Endothelial cell of umbilical vein (primary cell): Measurements from ENCODE around the gene FER. TPM values are rescaled to one million over a fixed set of nuclear protein-coding genes. Genes with fewer than 3 reads are reported as not detected.

Experiments
- BruUV-seq: library from RNA; stranded (reverse); fragments of 400-500 nt; replicated peaks from 2 replicates; lab custom pipeline; 2021; lab: Mats Ljungman, UMichigan
- CTCF ChIA-PET: fragments of 300-600, 350-600 bp; sonication (Branson Sonifier 250); formaldehyde crosslinking; loops from one replicate; lab custom pipeline; 2021; ENCODE audit warnings: antibody characterized with exemption, inconsistent platforms; lab: Charles Lee
- POLR2A ChIA-PET: fragments of 300-600, 350-600 bp; sonication (Branson Sonifier 250); formaldehyde crosslinking; loops from one replicate; lab custom pipeline; 2021; ENCODE audit warnings: antibody characterized with exemption, inconsistent platforms; lab: Charles Lee
- DNase-seq: peaks from one replicate; pipeline ENCODE4 v3.0.0-alpha.2; 2011; ENCODE audit warnings: low read depth, low spot score
- FAIRE-seq: peaks from 2 replicates; lab custom pipeline; 2011; peaks lifted over from hg19 to GRCh38; lab: Jason Lieb, UNC
- H2AFZ ChIP-seq: 2 replicates; pipeline ENCODE4 v1.6.0; 2012; ENCODE audit warnings: low read depth, low read length, control low read depth, inconsistent platforms
- H3K27ac ChIP-seq: 2 replicates; pipeline ENCODE4 v1.5.1; 2011; ENCODE audit warnings: low read depth, mild to moderate bottlenecking, control low read depth, low read length, moderate library complexity; ENCODE audit not compliant: insufficient read depth
- H3K27me3 ChIP-seq, 2 experiments: 2 replicates each; pipeline versions ENCODE4 v1.6.0 to v1.6.1; 2011; ENCODE audit warnings: low read length in 2 of 2, mixed read lengths in 1 of 2; ENCODE audit not compliant: control insufficient read depth in 2 of 2, insufficient read depth in 2 of 2
- H3K36me3 ChIP-seq, 2 experiments: 2 replicates in 1 of 2; 3 replicates in 1 of 2; pipeline ENCODE4 v1.5.1; 2011; ENCODE audit warnings: low read length in 2 of 2, mild to moderate bottlenecking in 1 of 2, moderate library complexity in 1 of 2; ENCODE audit not compliant: control insufficient read depth in 2 of 2, insufficient read depth in 2 of 2; ENCODE audit errors: extremely low read depth in 1 of 2
- H3K4me1 ChIP-seq: 3 replicates; pipeline ENCODE4 v1.5.1; 2011; ENCODE audit warnings: mild to moderate bottlenecking, low read length; ENCODE audit not compliant: control insufficient read depth, insufficient read depth; ENCODE audit errors: extremely low read depth
- H3K4me2 ChIP-seq: 2 replicates; pipeline ENCODE4 v1.6.1; 2011; ENCODE audit warnings: low read length, control low read depth, mixed read lengths; ENCODE audit not compliant: insufficient read depth
- H3K4me3 ChIP-seq, 3 experiments: fragments of 200-600 bp in 1 of 3; sonication (generic), shearing (Covaris generic) in 1 of 3; replicated peaks in 1 of 3; 2 replicates each; pipeline ENCODE4 v1.5.1; 2011 to 2016; ENCODE audit warnings: control low read depth in 3 of 3, low read length in 3 of 3, mild to moderate bottlenecking in 2 of 3, inconsistent platforms in 1 of 3, low read depth in 1 of 3, moderate library complexity in 1 of 3; ENCODE audit not compliant: insufficient read depth in 1 of 3
- H3K79me2 ChIP-seq: 2 replicates; pipeline ENCODE4 v1.6.0; 2012; ENCODE audit warnings: low read length, inconsistent platforms; ENCODE audit not compliant: control insufficient read depth, insufficient read depth
- H3K9ac ChIP-seq: replicated peaks from 2 replicates; pipeline ENCODE3; 2011; ENCODE audit warnings: low read length, control low read depth; ENCODE audit not compliant: insufficient read depth; ENCODE audit errors: extremely low read depth
- H3K9me1 ChIP-seq: replicated peaks from 3 replicates; pipeline ENCODE4 v1.6.0; 2011; ENCODE audit warnings: mild to moderate bottlenecking, low read length; ENCODE audit not compliant: control insufficient read depth, insufficient read depth; ENCODE audit errors: extremely low read depth
- H3K9me3 ChIP-seq: replicated peaks from 2 replicates; pipeline ENCODE4 v1.5.1; 2012; ENCODE audit warnings: low read length, inconsistent platforms; ENCODE audit not compliant: control insufficient read depth, insufficient read depth
- H4K20me1 ChIP-seq: replicated peaks from 2 replicates; pipeline ENCODE3; 2011; ENCODE audit warnings: mild to moderate bottlenecking, low read length; ENCODE audit not compliant: control insufficient read depth, insufficient read depth; ENCODE audit errors: extremely low read depth
- CTCF ChIP-seq, 2 donors: IDR thresholded peaks; 1 replicate in 1 of 2; 2 replicates in 1 of 2; pipeline ENCODE4 v1.5.1; 2011; ENCODE audit warnings: low read length in 2 of 2, mild to moderate bottlenecking in 2 of 2, moderate library complexity in 2 of 2, control low read depth in 1 of 2, inconsistent platforms in 1 of 2, low read depth in 1 of 2; ENCODE audit not compliant: insufficient read depth in 1 of 2; ENCODE audit errors: extremely low read depth in 1 of 2
- EZH2 ChIP-seq: IDR thresholded peaks from 2 replicates; pipeline ENCODE4 v1.6.1; 2012; ENCODE audit warnings: borderline replicate concordance, low read depth, mild to moderate bottlenecking, moderate library complexity, low read length, inconsistent platforms; ENCODE audit not compliant: severe bottlenecking
- FOS ChIP-seq: IDR thresholded peaks from 2 replicates; pipeline ENCODE4 v1.6.1; 2011; ENCODE audit warnings: mild to moderate bottlenecking, low read length, moderate library complexity, borderline replicate concordance; ENCODE audit not compliant: insufficient read depth
- GATA2 ChIP-seq: IDR thresholded peaks from 2 replicates; pipeline ENCODE4 v1.7.0; 2011; ENCODE audit warnings: low read depth, mild to moderate bottlenecking, moderate library complexity, mixed read lengths, low read length; ENCODE audit not compliant: insufficient read length, insufficient read depth
- JUN ChIP-seq: IDR thresholded peaks from 2 replicates; pipeline ENCODE4 v1.6.1; 2011; ENCODE audit warnings: borderline replicate concordance, low read depth; ENCODE audit not compliant: insufficient read length, insufficient read depth
- MYC ChIP-seq: IDR thresholded peaks from one replicate; pipeline ENCODE4 v1.6.1; 2011; ENCODE audit warnings: mild to moderate bottlenecking, low read depth, low read length
- POLR2A ChIP-seq: IDR thresholded peaks from 2 replicates; pipeline ENCODE4 v1.6.1; 2012; ENCODE audit warnings: low read depth, mild to moderate bottlenecking, control low read depth, low read length
- POLR2AphosphoS5 ChIP-seq: IDR thresholded peaks from 2 replicates; pipeline ENCODE4 v1.6.1; 2012; ENCODE audit warnings: low read depth, mild to moderate bottlenecking, control low read depth, low read length, moderate library complexity; ENCODE audit not compliant: insufficient read depth
- dilution Hi-C: fragments of 300-500 bp; cut with MboI; formaldehyde crosslinking; loops from one replicate; pipeline ENCODE4 v1.15.0; 2019; ENCODE audit warnings: low sequenced_read_pairs; ENCODE audit not compliant: extremely low pct_ligation_motif_present
- intact Hi-C: fragments of 100-400 bp; cut with micrococcal nuclease; formaldehyde crosslinking; loops from one replicate; pipeline ENCODE4 v1.10.0; 2022
- polyA plus RNA-seq, 4 experiments: library from polyadenylated mRNA; depleted of rRNA in 3 of 4; stranded (reverse) in 3 of 4; unstranded in 1 of 4; fragments of >200 nt; gene quantifications; 2 replicates each; pipeline versions ENCODE4 v1.2.1 to v1.2.3, GENCODE V29; 2011 to 2012; ENCODE audit warnings: missing spikeins in 1 of 4
- total RNA-seq: library from RNA; stranded (reverse); gene quantifications from 2 replicates; pipeline ENCODE4 v1.2.3, GENCODE V29; 2021
- TF ChIP-seq, protein P1 (sequence below): IDR thresholded peaks from 2 replicates; pipeline ENCODE4 v1.6.1; 2011; ENCODE audit not compliant: insufficient read depth, insufficient read length

FER gene
- total and polyA plus RNA-seq, 2 donors (not counting 3 experiments of a cell fraction or from before 2014, with no cell fraction given): 2.3 to 27.5 TPM

- H3K4me1 ChIP-seq: no peaks in the 10 kb centered on the region
- no peak overlapping the region for H2AFZ ChIP-seq
- H3K9ac ChIP-seq: no peak overlapping the region
- H4K20me1 ChIP-seq: no peaks in the 10 kb centered on the region
- H3K9me1 ChIP-seq: no peaks in the 10 kb centered on the region
- dilution Hi-C loops: no loop called here
- H3K4me2 ChIP-seq: no peak overlapping the region
- CTCF ChIA-PET: interaction anchor here (1.0 kb wide), 1 partner anchor 11 kb away, joined by 3 read pairs; no protein-coding TSS in a partner anchor
- H3K36me3 ChIP-seq: no peaks in the 10 kb centered on the region
- DNase-seq (no peak), FAIRE-seq (no peak)
- BruUV-seq: no TSS peak
- H3K27ac ChIP-seq: no peak overlapping the region
- TF ChIP-seq FOS (no peak), GATA2 (no peak), CTCF (IDR thresholded peaks at IDR 0.05; ENCODE audit: extremely low read depth in 1 of 2, insufficient read depth in 1 of 2, low read depth in 1 of 2, low read length in 2 of 2) (no peak), MYC (no peak), POLR2A (no peak), JUN (no peak), EZH2 (no peak), POLR2AphosphoS5 (no peak)
- TF ChIP-seq, protein P1, sequence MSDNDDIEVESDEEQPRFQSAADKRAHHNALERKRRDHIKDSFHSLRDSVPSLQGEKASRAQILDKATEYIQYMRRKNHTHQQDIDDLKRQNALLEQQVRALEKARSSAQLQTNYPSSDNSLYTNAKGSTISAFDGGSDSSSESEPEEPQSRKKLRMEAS: no peak
- POLR2A ChIA-PET: no interaction called here
- no peaks in the 10 kb centered on the region for H3K79me2 ChIP-seq
- H3K4me3 ChIP-seq: no peak overlapping the region
- H3K9me3 ChIP-seq: no peaks in the 10 kb centered on the region
- H3K27me3 ChIP-seq: no peaks in the 10 kb centered on the region
- intact Hi-C loops: no loop called here
Observed at GRCh38 chr5:108703313-108703712, 44.4 kb upstream of the FER start.
